Caco-2 (cell line): ENCODE results near the gene UBE2E2. TPM values are rescaled to one million over a fixed set of nuclear protein-coding genes. Genes with fewer than 3 reads are reported as not detected.

Experiments used
- BruUV-seq: library from RNA; stranded (reverse); fragments of 400-500 nt; replicated peaks from 2 replicates; lab custom pipeline; 2021; lab: Mats Ljungman, UMichigan
- CTCF ChIA-PET: fragments of 300-600 bp; sonication (Branson Sonifier 250); formaldehyde crosslinking; loops from one replicate; lab custom pipeline; 2022; ENCODE audit warnings: antibody characterized with exemption; lab: Charles Lee
- POLR2A ChIA-PET: fragments of 300-600 bp; sonication (Branson Sonifier 250); formaldehyde crosslinking; loops from one replicate; lab custom pipeline; 2022; ENCODE audit warnings: antibody characterized with exemption; lab: Charles Lee
- DNase-seq, 2 experiments: peaks; one replicate each; pipeline versions ENCODE4 v3.0.0 to v3.0.0-alpha.2; 2020 to 2022
- H3K27me3 ChIP-seq: replicated peaks from 2 replicates; pipeline ENCODE4 v1.6.0; 2011; ENCODE audit warnings: low read length; ENCODE audit not compliant: control insufficient read depth, insufficient read depth
- H3K36me3 ChIP-seq: 2 replicates; pipeline ENCODE4 v1.5.1; 2011; ENCODE audit warnings: low read length; ENCODE audit not compliant: control insufficient read depth, insufficient read depth
- H3K4me1 ChIP-seq: fragments of 250-450 bp; sonication (Bioruptor Pico); 2 replicates; pipeline ENCODE4 v1.5.1; 2020; ENCODE audit warnings: mild to moderate bottlenecking
- H3K4me3 ChIP-seq: 2 replicates; pipeline ENCODE4 v1.5.1; 2011; ENCODE audit warnings: low read depth, mild to moderate bottlenecking, control low read depth, low read length
- H3K9me3 ChIP-seq: fragments of 250-450 bp; sonication (Bioruptor Pico); 2 replicates; pipeline ENCODE4 v1.5.1; 2020; ENCODE audit warnings: mild to moderate bottlenecking, moderate library complexity
- H3K27ac Mint-ChIP-seq: one replicate; pipeline ENCODE4 v1.8.0; 2022; ENCODE audit warnings: mixed read lengths; ENCODE audit not compliant: unreplicated experiment
- H3K27me3 Mint-ChIP-seq: one replicate; pipeline ENCODE4 v1.8.0; 2022; ENCODE audit warnings: mixed read lengths; ENCODE audit not compliant: insufficient read depth, unreplicated experiment
- H3K36me3 Mint-ChIP-seq: one replicate; pipeline ENCODE4 v1.8.0; 2022; ENCODE audit warnings: mild to moderate bottlenecking, mixed read lengths; ENCODE audit not compliant: insufficient read depth, unreplicated experiment
- H3K4me1 Mint-ChIP-seq: one replicate; pipeline ENCODE4 v1.8.0; 2022; ENCODE audit warnings: low read depth, mixed read lengths; ENCODE audit not compliant: unreplicated experiment
- H3K4me3 Mint-ChIP-seq: one replicate; pipeline ENCODE4 v1.8.0; 2022; ENCODE audit warnings: mild to moderate bottlenecking, moderate library complexity, mixed read lengths; ENCODE audit not compliant: unreplicated experiment
- H3K9me3 Mint-ChIP-seq: one replicate; pipeline ENCODE4 v1.8.0; 2022; ENCODE audit warnings: mixed read lengths; ENCODE audit not compliant: unreplicated experiment
- intact Hi-C: fragments of 100-400 bp; cut with micrococcal nuclease; formaldehyde crosslinking; loops from one replicate; pipeline ENCODE4 v1.10.0; 2022; ENCODE audit not compliant: unreplicated experiment
- total RNA-seq: library from RNA; stranded (reverse); gene quantifications from 2 replicates; pipeline ENCODE4 v1.2.3, GENCODE V29; 2022
- TF ChIP-seq, protein P1 (sequence below), 2 experiments: fragments of 200-600 bp in 1 of 2; IDR thresholded peaks; 1 replicate in 1 of 2; 2 replicates in 1 of 2; pipeline versions ENCODE4 v1.5.1 to v1.8.0; 2011 to 2022; ENCODE audit warnings: antibody characterized with exemption in 1 of 2, control low read depth in 1 of 2, inconsistent platforms in 1 of 2, low read depth in 1 of 2, low read length in 1 of 2, mild to moderate bottlenecking in 1 of 2, moderate library complexity in 1 of 2; ENCODE audit not compliant: insufficient read depth in 1 of 2, severe bottlenecking in 1 of 2, unreplicated experiment in 1 of 2

The UBE2E2 gene
- total RNA-seq, 1 experiment from 2014 or later, result 83.8 TPM

DNA sequence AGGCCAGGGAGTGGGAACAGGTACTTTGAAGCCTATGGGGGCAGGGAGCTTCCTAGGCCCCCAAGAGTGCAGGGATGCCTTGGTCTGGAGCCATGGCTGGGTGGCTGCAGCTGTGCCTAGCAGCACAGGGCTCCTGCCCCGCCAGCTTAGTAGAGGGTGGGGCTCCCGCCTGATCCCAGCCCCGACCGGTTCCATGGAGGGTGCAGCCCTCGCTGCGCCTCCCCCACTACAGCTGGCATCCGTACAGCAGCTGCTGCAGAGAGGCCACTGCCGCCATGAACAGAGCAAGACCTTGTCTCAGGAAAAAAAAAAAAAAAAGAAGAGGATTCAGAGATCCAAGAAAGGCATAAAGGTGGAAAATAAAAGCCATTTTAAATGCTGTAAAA, 277.2 kb downstream of the UBE2E2 start:
- Histone ChIP-seq H3K9me3 (no peaks in the 10 kb centered on the region), H3K27me3 (no peaks in the 10 kb centered on the region), H3K36me3 (no peaks in the 10 kb centered on the region; the same call in 1 of the 2 replicates), H3K4me1 (no peaks in the 10 kb centered on the region), H3K4me3 (no peak overlapping the region)
- CTCF ChIA-PET, result no interaction called here
- DNase-seq, result no peak
- no TSS peak for BruUV-seq
- Mint-ChIP-seq H3K36me3 (no peaks in the 10 kb centered on the region), H3K9me3 (peaks cover 18% of the 10 kb centered on the region), H3K27me3 (no peaks in the 10 kb centered on the region), H3K27ac (no peak overlapping the region), H3K4me1 (peaks cover under 1% of the 10 kb centered on the region), H3K4me3 (no peak overlapping the region)
- intact Hi-C loops, result no loop called here
- TF ChIP-seq, protein P1, sequence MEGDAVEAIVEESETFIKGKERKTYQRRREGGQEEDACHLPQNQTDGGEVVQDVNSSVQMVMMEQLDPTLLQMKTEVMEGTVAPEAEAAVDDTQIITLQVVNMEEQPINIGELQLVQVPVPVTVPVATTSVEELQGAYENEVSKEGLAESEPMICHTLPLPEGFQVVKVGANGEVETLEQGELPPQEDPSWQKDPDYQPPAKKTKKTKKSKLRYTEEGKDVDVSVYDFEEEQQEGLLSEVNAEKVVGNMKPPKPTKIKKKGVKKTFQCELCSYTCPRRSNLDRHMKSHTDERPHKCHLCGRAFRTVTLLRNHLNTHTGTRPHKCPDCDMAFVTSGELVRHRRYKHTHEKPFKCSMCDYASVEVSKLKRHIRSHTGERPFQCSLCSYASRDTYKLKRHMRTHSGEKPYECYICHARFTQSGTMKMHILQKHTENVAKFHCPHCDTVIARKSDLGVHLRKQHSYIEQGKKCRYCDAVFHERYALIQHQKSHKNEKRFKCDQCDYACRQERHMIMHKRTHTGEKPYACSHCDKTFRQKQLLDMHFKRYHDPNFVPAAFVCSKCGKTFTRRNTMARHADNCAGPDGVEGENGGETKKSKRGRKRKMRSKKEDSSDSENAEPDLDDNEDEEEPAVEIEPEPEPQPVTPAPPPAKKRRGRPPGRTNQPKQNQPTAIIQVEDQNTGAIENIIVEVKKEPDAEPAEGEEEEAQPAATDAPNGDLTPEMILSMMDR (IDR thresholded peaks at IDR 0.05; ENCODE audit: insufficient read depth in 1 of 2, low read depth in 1 of 2, low read length in 1 of 2, severe bottlenecking in 1 of 2, unreplicated experiment in 1 of 2), result no peak
- POLR2A ChIA-PET, result no interaction called here

GRCh38 chr3:23481011-23481615, 278.0 kb downstream of the UBE2E2 start:
- H3K4me1 Mint-ChIP-seq, result no peaks in the 10 kb centered on the region
- Histone ChIP-seq H3K27me3 (no peaks in the 10 kb centered on the region), H3K4me3 (no peak overlapping the region), H3K9me3 (no peaks in the 10 kb centered on the region; the same call in 1 of the 2 replicates), H3K4me1 (no peaks in the 10 kb centered on the region), H3K36me3 (no peaks in the 10 kb centered on the region; the same call in 1 of the 2 replicates)
- TF ChIP-seq, protein P1 (IDR thresholded peaks at IDR 0.05; ENCODE audit: insufficient read depth in 1 of 2, low read depth in 1 of 2, low read length in 1 of 2, severe bottlenecking in 1 of 2, unreplicated experiment in 1 of 2), result no peak
- H3K4me3 Mint-ChIP-seq, result no peak overlapping the region
- H3K27ac Mint-ChIP-seq, result no peak overlapping the region
- CTCF ChIA-PET, result no interaction called here
- no peaks in the 10 kb centered on the region for H3K36me3 Mint-ChIP-seq
- peaks cover 18% of the 10 kb centered on the region for H3K9me3 Mint-ChIP-seq
- no peak for DNase-seq
- intact Hi-C loops, result no loop called here
- no TSS peak for BruUV-seq
- no peaks in the 10 kb centered on the region for H3K27me3 Mint-ChIP-seq
- POLR2A ChIA-PET, result no interaction called here

DNA sequence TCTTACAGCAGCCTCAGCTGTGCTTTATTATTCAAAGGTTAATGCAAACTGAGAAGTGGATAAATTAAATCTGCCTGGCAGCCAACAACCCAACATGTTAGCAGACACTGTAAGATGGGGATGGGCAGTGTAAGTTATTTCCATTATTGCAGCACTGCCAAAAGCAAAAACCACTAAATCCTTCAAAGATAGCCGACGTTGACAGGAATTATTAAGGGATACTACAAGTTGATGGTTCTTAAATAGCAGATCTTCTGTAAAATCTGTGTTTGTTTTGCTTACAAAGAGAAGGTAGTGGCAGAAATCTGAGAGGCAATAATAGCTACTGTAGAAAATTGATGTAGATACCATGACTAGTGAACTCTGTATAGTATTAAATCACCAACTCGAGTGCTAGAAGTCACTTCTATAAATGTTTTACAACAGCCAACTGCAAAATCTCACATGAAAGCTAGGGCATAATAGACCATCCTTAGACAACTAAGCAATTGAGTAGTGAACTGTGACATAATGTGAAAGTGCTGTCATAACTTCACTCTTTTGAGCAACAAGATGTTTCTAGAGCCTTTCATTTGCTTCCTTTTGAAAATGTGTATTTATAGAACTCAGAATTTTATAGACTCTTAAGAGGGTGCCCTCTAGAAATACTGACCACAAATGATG, 278.6 kb downstream of the UBE2E2 start:
- CTCF ChIA-PET, result no interaction called here
- intact Hi-C loops, result no loop called here
- no peak for DNase-seq
- TF ChIP-seq, protein P1 (IDR thresholded peaks at IDR 0.05; ENCODE audit: insufficient read depth in 1 of 2, low read depth in 1 of 2, low read length in 1 of 2, severe bottlenecking in 1 of 2, unreplicated experiment in 1 of 2), result no peak
- peaks cover 5% of the 10 kb centered on the region for H3K36me3 Mint-ChIP-seq
- H3K4me1 Mint-ChIP-seq, result no peaks in the 10 kb centered on the region
- no peaks in the 10 kb centered on the region for H3K27me3 ChIP-seq
- peaks cover 18% of the 10 kb centered on the region for H3K9me3 Mint-ChIP-seq
- H3K4me3 Mint-ChIP-seq, result no peak overlapping the region
- H3K27me3 Mint-ChIP-seq, result no peaks in the 10 kb centered on the region
- no peak overlapping the region for H3K4me3 ChIP-seq
- BruUV-seq, result no TSS peak
- POLR2A ChIA-PET, result no interaction called here
- H3K4me1 ChIP-seq, result no peaks in the 10 kb centered on the region
- no peak overlapping the region for H3K27ac Mint-ChIP-seq
- no peaks in the 10 kb centered on the region; the same call in 1 of the 2 replicates for H3K9me3 ChIP-seq
- H3K36me3 ChIP-seq, result no peaks in the 10 kb centered on the region; the same call in 1 of the 2 replicates
